ENCODE data around the gene PSMC3IP.

- TF ChIP-seq CTCF (conservative IDR thresholded peaks at IDR 0.05) (no peak), ZFX (IDR thresholded peaks at IDR 0.05) (no peak)
These were observed 15.6 kb downstream of the PSMC3IP start, which contains the start of gene COASY for GRCh38 chr17:42561897-42562387.

All from C4-2B (cell line).